ENCODE measurements around the gene PCDHGB3. TPM values are rescaled to one million over a fixed set of nuclear protein-coding genes. Genes with fewer than 3 reads are reported as not detected.

The PCDHGB3 gene
- total RNA-seq, 1 donor from 2014 or later: 14.2 TPM

DNA sequence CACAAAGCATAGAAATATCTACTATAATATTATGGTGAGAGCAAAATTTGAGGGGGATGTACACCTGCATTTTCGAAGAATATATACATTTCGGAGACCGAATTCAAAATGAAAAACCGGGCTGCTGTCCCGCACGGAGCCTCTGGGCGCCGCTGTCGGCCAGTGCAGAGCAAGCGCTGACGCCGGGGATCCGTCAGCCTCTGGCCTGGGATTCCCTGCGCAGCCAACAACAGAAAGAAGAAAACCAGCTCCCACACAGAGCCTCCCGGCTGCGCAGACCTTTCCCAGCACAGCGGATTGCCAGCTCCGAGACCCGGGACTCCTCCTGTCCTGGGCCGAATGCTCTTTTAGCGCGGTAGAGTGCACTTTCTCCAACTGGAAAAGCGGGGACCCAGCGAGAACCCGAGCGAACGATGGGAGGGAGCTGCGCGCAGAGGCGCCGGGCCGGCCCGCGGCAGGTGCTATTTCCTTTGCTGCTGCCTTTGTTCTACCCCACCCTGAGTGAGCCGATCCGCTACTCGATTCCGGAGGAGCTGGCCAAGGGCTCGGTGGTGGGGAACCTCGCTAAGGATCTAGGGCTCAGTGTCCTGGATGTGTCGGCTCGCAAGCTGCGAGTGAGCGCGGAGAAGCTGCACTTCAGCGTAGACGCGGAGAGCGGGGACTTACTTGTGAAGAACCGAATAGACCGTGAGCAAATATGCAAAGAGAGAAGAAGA is 37.9 kb downstream of the PCDHGB3 start, which contains the start of gene PCDHGB6:
Gene PCDHGB6, plus strand, starts transcription at position 232 of the 716 bp plus-strand sequence. Its CDS starts 182 bp downstream, at position 414.

DNA sequence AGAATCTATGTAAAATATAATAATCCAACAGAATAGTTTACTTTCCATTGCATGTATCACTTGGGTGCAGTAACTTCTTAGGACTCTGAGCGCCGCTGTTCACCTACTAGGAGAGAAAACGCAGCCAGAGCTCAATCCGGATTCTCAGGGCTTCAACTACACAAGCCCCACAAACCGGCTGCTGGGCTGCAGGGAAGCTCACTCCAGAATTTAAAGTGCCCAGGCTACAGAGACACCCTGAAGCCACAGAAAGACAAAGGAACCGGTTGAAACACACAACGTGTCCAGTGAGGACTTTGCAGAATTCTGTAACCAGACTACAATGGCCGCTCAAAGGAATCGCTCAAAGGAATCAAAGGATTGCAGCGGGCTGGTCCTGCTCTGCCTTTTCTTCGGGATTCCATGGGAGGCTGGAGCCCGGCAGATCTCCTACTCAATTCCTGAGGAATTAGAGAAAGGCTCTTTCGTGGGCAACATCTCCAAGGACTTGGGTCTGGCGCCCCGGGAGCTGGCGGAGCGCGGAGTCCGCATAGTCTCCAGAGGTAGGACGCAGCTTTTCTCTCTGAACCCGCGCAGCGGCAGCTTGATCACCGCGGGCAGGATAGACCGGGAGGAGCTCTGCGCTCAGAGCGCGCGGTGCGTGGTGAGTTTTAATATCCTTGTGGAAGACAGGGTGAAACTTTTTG is 43.0 kb downstream of the PCDHGB3 start, which contains the start of gene PCDHGA10:
Gene PCDHGA10, plus strand, starts transcription at position 134 of the 686 bp plus-strand sequence. Its CDS starts 189 bp downstream, at position 323.

DNA sequence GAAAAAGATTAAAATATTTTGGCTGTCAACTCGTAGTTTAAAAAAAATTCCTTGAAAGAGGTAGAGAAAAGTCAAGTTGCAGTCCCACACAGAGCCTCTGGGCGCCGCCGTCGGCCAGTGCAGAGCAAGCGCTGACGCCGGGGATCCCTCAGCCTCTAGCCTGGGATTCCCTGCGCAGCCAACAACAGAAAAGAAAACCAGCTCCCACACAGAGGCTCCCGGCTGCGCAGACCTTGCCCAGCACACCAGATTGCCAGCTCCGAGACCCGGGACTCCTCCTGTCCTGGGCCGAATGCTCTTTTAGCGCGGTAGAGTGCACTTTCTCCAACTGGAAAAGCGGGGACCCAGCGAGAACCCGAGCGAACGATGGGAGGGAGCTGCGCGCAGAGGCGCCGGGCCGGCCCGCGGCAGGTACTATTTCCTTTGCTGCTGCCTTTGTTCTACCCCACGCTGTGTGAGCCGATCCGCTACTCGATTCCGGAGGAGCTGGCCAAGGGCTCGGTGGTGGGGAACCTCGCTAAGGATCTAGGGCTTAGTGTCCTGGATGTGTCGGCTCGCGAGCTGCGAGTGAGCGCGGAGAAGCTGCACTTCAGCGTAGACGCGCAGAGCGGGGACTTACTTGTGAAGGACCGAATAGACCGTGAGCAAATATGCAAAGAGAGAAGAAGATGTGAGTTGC is 47.6 kb downstream of the PCDHGB3 start, which contains the start of gene PCDHGB7:
Gene PCDHGB7, plus strand, starts transcription at position 184 of the 679 bp plus-strand sequence. Its CDS starts 183 bp downstream, at position 367.

DNA sequence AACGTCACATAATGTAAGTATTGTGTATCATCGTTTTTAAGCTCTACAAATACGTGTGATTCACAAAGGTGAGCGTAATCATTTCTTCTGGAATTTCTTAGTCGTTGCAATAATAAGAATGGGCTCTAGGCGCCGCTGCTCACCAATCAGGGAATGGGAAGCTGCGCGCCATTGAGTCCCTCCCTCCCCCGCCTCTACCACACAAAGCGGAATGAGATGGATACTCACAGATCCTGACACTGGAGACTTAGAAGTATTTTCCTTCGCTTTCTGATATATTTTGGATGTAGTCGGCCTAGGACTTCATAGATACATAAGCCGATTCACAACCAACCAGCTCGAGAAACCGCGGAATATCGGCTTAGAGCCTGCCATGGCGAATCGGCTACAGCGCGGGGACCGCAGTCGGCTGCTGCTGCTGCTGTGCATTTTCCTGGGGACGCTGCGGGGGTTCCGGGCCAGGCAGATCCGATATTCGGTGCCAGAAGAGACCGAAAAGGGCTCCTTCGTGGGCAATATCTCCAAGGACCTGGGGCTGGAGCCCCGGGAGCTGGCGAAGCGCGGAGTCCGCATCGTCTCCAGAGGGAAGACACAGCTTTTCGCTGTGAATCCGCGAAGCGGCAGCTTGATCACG is 50.9 kb downstream of the PCDHGB3 start, which contains the start of gene PCDHGA11:
Gene PCDHGA11, plus strand, starts transcription at position 197 of the 634 bp plus-strand sequence. Its CDS starts 177 bp downstream, at position 374.

Other genes with a start within 250 kb of the PCDHGB3 start
- 4.5 TPM for gene PCDHB4, start 248.4 kb upstream of the PCDHGB3 start, total RNA-seq
- 8.4 TPM for gene PCDHB5, start 235.0 kb upstream of the PCDHGB3 start, total RNA-seq
- 2.0 TPM for gene PCDHB6, start 220.2 kb upstream of the PCDHGB3 start, total RNA-seq
- 7.9 TPM for gene PCDHB7, start 197.6 kb upstream of the PCDHGB3 start, total RNA-seq
- 3.4 TPM for gene PCDHB8, start 192.5 kb upstream of the PCDHGB3 start, total RNA-seq
- 9.2 TPM for gene PCDHB16, start 187.9 kb upstream of the PCDHGB3 start, total RNA-seq
- gene PCDHB9, start 183.1 kb upstream of the PCDHGB3 start, total RNA-seq: 5.9 TPM
- 12.9 TPM for gene PCDHB10, start 177.9 kb upstream of the PCDHGB3 start, total RNA-seq
- 9.5 TPM for gene PCDHB11, start 170.6 kb upstream of the PCDHGB3 start, total RNA-seq
- gene PCDHB12, start 161.5 kb upstream of the PCDHGB3 start, total RNA-seq: 15.0 TPM
- 11.2 TPM for gene PCDHB13, start 156.3 kb upstream of the PCDHGB3 start, total RNA-seq
- 13.5 TPM for gene PCDHB14, start 146.9 kb upstream of the PCDHGB3 start, total RNA-seq
- 14.5 TPM for gene PCDHB15, start 124.8 kb upstream of the PCDHGB3 start, total RNA-seq
- gene SLC25A2, start 66.2 kb upstream of the PCDHGB3 start, total RNA-seq: not detected
- gene TAF7, start 49.5 kb upstream of the PCDHGB3 start, total RNA-seq: 133 TPM
- 1.8 TPM for gene PCDHGA1, start 39.7 kb upstream of the PCDHGB3 start, total RNA-seq
- gene PCDHGA2, start 31.5 kb upstream of the PCDHGB3 start, total RNA-seq: 15.8 TPM
- gene PCDHGA3, start 26.4 kb upstream of the PCDHGB3 start, total RNA-seq: 7.5 TPM
- gene PCDHGB1, start 20.1 kb upstream of the PCDHGB3 start, total RNA-seq: 10.9 TPM
- 11.1 TPM for gene PCDHGA4, start 15.2 kb upstream of the PCDHGB3 start, total RNA-seq
- 14.6 TPM for gene PCDHGB2, start 10.2 kb upstream of the PCDHGB3 start, total RNA-seq
- 10.6 TPM for gene PCDHGA5, start 6.1 kb upstream of the PCDHGB3 start, total RNA-seq
- gene PCDHGA6, start 3.6 kb downstream of the PCDHGB3 start, total RNA-seq: 13.2 TPM
- 11.2 TPM for gene PCDHGA7, start 12.5 kb downstream of the PCDHGB3 start, total RNA-seq
- gene PCDHGB4, start 17.5 kb downstream of the PCDHGB3 start, total RNA-seq: 20.7 TPM
- gene PCDHGA8, start 22.4 kb downstream of the PCDHGB3 start, total RNA-seq: 10.1 TPM
- 23.4 TPM for gene PCDHGB5, start 27.7 kb downstream of the PCDHGB3 start, total RNA-seq
- gene PCDHGA9, start 32.5 kb downstream of the PCDHGB3 start, total RNA-seq: 21.7 TPM
- 15.1 TPM for gene PCDHGB6, start 37.8 kb downstream of the PCDHGB3 start, total RNA-seq
- 15.6 TPM for gene PCDHGA10, start 42.7 kb downstream of the PCDHGB3 start, total RNA-seq
- gene PCDHGB7, start 47.4 kb downstream of the PCDHGB3 start, total RNA-seq: 26.6 TPM
- gene PCDHGA11, start 50.8 kb downstream of the PCDHGB3 start, total RNA-seq: 19.0 TPM
- gene PCDHGA12, start 60.3 kb downstream of the PCDHGB3 start, total RNA-seq: 12.6 TPM
- gene PCDHGC3, start 105.7 kb downstream of the PCDHGB3 start, total RNA-seq: 79.3 TPM
- gene PCDHGC4, start 114.8 kb downstream of the PCDHGB3 start, total RNA-seq: 25.1 TPM
- 6.6 TPM for gene PCDHGC5, start 118.8 kb downstream of the PCDHGB3 start, total RNA-seq
- gene DIAPH1, start 248.8 kb downstream of the PCDHGB3 start, total RNA-seq: 28.9 TPM

Measured in camera-type eye (tissue), 1 donor.